Stimulated activated effector memory CD8-positive, alpha-beta T cell treated with anti-CD3 and anti-CD28 coated beads, Interleukin-12 subunit alpha, Interleukin-12 subunit beta, amount 100 ng/mL, for 72 hours (primary cell): Measurements from ENCODE around the gene STK17A.
A peak's percentile ranks its signal among the peaks of the same experiment; 100 is the strongest.
"Not testable (repeated sequence)": the region's sequence is repeated elsewhere in the genome, so short reads cannot be mapped to it uniquely, and the experiment has no call there.

Source experiments
- ATAC-seq: fragments of 150-1000 bp; cut with Tn5 transposase; 2 replicates; pipeline ENCODE4 v1.10.0; 2021
- DNase-seq, 2 donors: peaks; one replicate each; pipeline ENCODE4 v3.0.0; 2021 to 2022; ENCODE audit warnings: low spot score in 2 of 2
- H3K27ac Mint-ChIP-seq: one replicate; pipeline ENCODE4 v1.8.0; 2022; ENCODE audit warnings: mild to moderate bottlenecking, mixed read lengths
- H3K36me3 Mint-ChIP-seq: one replicate; pipeline ENCODE4 v1.8.0; 2022; ENCODE audit warnings: mild to moderate bottlenecking, mixed read lengths
- H3K4me1 Mint-ChIP-seq: one replicate; pipeline ENCODE4 v1.8.0; 2022; ENCODE audit warnings: mixed read lengths
- H3K4me3 Mint-ChIP-seq: one replicate; pipeline ENCODE4 v1.8.0; 2022; ENCODE audit warnings: mild to moderate bottlenecking, mixed read lengths
- H3K9me3 Mint-ChIP-seq: one replicate; pipeline ENCODE4 v1.8.0; 2022; ENCODE audit warnings: mixed read lengths

Gene STK17A

DNA sequence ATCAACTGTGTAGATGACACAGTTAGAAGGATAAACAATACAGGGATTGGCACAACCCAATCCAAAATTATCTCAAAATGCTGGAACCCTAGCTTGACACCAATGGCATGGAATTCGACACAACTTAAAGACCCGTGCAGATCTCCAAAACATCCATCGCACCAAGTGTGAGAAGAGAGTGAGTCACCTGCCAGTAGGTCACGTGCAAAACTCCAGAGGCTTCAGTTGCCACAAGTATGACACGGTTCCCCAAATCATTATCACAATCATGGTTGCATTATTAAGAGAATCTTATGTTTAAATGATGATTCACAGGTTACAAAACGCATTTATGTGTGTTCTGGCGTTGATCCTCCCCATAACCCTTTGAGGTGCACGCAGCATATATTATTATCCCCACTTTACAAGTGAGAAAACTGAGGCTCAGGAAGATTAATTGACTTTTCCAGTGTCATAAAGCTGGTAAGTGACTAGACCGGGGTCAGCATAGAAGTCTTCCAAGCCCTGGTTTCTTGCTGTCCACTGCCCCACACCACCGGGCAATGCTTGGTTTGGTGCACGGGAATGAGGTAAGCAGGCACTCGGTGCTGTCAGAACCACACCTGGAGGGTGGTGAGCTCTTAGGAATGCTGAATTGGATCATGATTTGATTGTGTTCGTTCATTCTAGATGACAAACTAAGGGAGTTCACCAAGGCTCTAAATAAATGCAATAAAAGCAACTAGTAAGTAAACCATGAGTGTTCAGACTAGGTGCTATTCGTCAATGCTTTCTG, 23.6 kb upstream of the STK17A start:
- Mint-ChIP-seq H3K9me3 (no peaks in the 10 kb centered on the region), H3K4me1 (peaks cover 4% of the 10 kb centered on the region), H3K27ac (no peak overlapping the region), H3K36me3 (no peaks in the 10 kb centered on the region), H3K4me3 (no peak overlapping the region)
- DNase-seq (no peak), ATAC-seq (no peak)

DNA sequence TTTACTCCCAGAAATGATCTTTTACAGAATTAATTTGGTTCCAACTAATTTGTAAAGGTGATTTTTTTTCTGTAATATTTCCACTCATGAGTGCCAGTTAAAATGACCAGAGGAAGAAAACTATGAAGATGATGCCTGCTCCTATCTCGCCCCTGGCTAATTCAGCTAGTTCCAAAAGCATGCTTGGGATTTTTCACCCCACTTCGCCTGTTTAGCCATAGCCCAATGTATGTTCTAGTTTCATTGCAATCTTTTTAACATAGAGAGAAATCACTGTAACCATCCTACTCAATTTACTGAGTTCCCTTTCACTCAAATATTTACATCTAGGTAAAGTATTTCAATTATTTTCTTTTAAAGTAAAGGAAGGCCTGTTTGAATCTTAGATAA, 23.0 kb upstream of the STK17A start:
- ATAC-seq, result no peak
- H3K27ac Mint-ChIP-seq, result no peak overlapping the region

DNA sequence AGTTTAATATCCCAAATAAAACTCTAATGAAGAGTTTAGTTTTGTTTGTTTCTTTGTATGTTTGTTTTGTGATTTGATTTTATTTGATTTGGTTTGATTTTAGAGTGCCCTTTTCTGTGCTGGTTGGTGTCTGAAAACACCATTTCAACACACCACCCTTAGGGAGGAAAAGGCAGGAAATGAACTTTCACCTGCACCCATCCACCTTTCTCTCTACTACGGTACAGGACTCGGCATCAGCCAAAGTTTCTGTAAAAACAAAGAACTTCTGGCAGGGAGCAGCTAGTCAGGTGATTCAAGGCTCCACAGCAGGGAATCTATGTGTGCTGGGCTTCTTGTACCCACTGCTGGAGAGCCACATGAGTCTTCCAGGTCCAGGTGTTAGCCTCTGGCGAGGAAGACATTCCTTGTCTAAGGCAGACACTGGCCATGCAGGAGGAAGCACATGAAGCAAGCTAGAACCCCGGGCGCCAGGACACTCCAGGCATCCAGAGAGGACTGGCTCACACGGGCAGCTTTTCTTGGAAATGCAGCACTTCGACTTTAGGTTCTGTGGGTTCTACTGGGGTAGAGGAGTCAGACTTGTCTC, 22.1 kb upstream of the STK17A start:
- no peak for DNase-seq
- Mint-ChIP-seq H3K27ac (no peak overlapping the region), H3K36me3 (no peaks in the 10 kb centered on the region), H3K9me3 (no peaks in the 10 kb centered on the region), H3K4me1 (no peaks in the 10 kb centered on the region), H3K4me3 (no peak overlapping the region)
- no peak for ATAC-seq

More for the DNA sequence above, 23.0 kb upstream of the STK17A start:
- no peaks in the 10 kb centered on the region for H3K36me3 Mint-ChIP-seq
- no peak for DNase-seq
- H3K9me3 Mint-ChIP-seq, result no peaks in the 10 kb centered on the region
- H3K4me1 Mint-ChIP-seq, result no peaks in the 10 kb centered on the region
- no peak overlapping the region for H3K4me3 Mint-ChIP-seq

DNA sequence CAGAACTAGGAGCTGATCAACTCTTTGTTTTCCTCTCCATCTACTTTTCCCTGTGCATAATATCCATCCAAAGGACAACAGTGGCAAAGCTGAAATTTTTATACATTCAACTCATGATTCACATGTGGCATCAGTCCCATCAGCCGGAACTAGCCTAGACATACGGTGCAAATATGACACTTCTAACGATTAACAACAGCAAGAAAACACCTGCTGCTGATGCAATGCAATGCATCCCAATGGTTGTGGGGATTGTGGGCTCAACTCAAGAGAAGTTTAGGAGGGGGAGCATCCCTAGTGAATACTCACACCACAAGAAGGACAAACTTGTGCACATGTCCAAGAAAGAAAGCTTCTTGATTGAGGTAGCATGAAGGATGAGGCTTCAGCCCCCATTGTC, 20.5 kb upstream of the STK17A start:
- DNase-seq (no peak), ATAC-seq (no peak)
- Mint-ChIP-seq H3K36me3 (no peaks in the 10 kb centered on the region), H3K4me1 (no peaks in the 10 kb centered on the region), H3K9me3 (no peaks in the 10 kb centered on the region), H3K27ac (no peak overlapping the region), H3K4me3 (no peak overlapping the region)

DNA sequence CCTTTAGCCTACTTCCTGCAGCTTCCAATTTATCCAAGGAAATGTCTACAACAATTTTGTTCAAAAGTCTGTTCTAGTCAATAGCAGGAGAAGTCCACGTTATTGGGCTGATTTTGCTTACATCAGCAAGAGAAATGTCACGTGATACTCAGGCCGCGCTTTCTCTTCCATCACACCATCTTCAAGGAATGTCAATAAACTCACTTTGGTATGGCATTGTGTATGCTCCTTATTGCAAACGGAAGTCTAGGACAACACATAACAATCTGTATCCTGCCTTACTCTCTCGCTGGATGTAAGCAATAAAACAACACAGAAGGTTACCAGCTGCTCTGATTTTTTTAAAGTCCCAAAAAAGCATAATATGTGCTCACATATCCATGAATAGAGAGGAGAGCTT, 17.1 kb upstream of the STK17A start:
- no peaks in the 10 kb centered on the region for H3K36me3 Mint-ChIP-seq
- DNase-seq, result no peak
- no peak overlapping the region for H3K4me3 Mint-ChIP-seq
- H3K9me3 Mint-ChIP-seq, result no peaks in the 10 kb centered on the region
- no peak overlapping the region for H3K27ac Mint-ChIP-seq
- ATAC-seq, result no peak
- peaks cover 11% of the 10 kb centered on the region for H3K4me1 Mint-ChIP-seq

DNA sequence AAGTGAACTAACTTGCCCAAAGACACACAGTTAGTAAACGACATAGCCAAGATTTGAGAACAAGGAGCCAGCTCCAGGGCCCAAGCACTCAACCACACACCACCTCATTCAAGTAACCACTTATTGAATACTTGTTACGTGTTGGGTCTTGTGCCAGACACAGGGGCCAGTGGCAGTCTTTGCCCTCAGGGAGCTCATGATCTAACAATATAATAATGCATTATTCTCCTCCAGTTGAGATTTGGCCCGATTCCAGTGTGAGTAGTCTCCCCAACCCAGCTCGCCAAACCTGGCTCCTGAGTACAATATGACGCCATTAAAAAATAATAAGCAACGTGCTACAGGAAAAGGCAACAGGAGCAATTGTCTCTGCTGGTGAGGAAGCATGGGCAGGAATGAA, 14.4 kb upstream of the STK17A start:
- DNase-seq, result no peak
- H3K36me3 Mint-ChIP-seq, result no peaks in the 10 kb centered on the region
- no peak overlapping the region for H3K27ac Mint-ChIP-seq

DNA sequence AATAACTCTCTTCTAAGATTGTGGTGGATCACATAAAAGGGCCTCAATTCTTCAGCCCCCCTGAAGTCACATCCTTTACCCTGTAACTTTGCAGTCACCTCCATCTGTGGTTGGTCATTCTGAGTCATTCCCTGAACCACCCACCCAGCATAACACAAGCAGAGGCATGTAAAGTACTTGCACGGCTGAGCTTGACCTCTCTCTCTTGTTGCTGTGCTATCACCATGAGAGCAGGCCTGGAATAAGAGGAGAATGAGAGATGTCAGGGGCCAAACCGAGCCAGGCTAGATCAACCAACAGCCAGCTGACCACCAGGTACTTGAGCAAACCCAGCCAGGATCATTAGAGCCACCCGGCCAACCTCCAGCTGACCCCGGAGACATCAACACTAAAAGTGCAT, 13.5 kb upstream of the STK17A start:
- H3K4me1 Mint-ChIP-seq, result peaks cover 17% of the 10 kb centered on the region
- H3K27ac Mint-ChIP-seq, result peak overlapping the region; percentile 29
- DNase-seq (no peak), ATAC-seq (peak; percentile 69)
- H3K36me3 Mint-ChIP-seq, result no peaks in the 10 kb centered on the region
- H3K4me3 Mint-ChIP-seq, result no peak overlapping the region
- no peaks in the 10 kb centered on the region for H3K9me3 Mint-ChIP-seq

More for the DNA sequence above, 14.4 kb upstream of the STK17A start:
- Mint-ChIP-seq H3K4me1 (peaks cover 17% of the 10 kb centered on the region), H3K4me3 (no peak overlapping the region), H3K9me3 (no peaks in the 10 kb centered on the region)
- ATAC-seq, result no peak

DNA sequence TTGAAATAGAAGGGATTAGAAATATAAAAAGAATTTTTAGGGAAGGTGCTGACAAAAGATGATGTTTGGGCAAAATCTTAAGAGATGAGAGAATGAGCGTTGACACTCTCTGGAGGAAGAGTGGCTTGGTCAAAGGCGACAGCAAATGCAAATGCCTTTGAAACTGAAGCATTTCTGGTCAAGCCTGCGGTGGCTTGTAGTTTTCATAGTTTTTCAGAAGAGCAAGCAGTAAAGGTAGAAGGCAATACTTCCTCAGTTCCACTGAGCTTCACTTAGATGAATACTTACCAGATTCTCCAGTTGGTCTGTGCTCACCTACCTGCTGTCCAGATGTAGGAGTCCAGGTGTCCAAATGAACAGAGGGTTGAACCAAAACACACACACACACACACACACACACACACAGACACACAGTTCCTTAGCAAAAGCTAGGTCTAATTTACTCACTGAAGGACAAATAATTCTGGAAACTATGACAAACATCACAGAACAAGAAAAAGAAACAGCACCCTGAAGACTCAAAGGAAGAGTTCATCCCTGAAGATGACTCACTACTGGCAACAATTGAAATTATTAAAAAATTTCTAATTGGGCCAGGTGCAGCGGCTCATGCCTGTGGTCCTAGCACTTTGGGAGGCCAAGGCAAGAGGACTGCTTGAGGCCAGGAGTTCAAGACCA, 12.1 kb upstream of the STK17A start:
- ATAC-seq (peak; percentile 36), DNase-seq (no peak)
- Mint-ChIP-seq H3K36me3 (no peaks in the 10 kb centered on the region), H3K4me3 (no peak overlapping the region), H3K9me3 (no peaks in the 10 kb centered on the region), H3K27ac (peak overlapping the region; percentile 15), H3K4me1 (peaks cover 17% of the 10 kb centered on the region)

DNA sequence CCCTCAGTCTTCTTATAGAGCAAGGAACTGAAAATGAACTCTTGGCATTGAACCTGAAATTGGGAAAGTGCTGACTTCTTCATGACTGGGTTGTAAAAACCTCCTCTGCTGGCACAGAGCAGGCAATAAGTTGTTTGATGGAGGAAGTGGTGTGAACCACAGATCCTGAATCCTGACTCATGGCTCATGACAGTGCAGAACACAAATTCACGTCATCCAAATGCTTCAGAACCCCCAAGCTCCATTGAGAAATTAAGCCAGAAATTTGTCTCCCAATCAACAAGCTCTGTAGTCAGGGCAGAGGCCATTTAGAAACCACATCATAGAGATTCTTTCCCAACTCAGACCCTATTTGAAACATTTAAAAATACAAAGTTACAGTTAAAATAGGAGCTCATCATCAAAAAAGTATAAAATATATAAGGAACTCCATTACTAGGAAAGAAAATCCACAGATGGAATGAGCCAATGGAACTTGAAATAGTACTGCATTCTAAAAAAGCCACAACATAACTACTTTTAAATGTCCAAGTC, 10.3 kb upstream of the STK17A start:
- Mint-ChIP-seq H3K4me3 (no peak overlapping the region), H3K27ac (peak overlapping the region; percentile 44), H3K4me1 (peaks cover 20% of the 10 kb centered on the region), H3K9me3 (no peaks in the 10 kb centered on the region), H3K36me3 (no peaks in the 10 kb centered on the region)
- DNase-seq, result peak in 1 of 2 donors; percentile 63
- peak; percentile 98 for ATAC-seq

DNA sequence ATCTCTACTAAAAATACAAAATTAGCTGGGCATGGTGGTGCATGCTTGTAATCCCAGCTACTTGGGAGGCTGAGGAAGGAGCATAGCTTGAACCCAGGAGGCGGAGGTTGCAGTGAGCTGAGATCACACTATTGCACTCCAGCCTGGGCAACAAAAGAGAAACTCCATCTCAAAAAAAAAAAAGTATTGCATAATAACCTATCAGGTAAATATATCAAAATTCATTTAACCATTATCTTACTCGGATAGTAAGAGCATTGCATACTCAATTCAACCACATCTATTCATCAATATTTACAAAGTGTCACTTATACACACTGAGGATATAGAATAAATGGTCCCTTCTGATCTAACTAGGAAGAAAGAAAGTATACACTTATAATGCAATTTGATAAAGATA, 9.1 kb upstream of the STK17A start:
- H3K27ac Mint-ChIP-seq, ATAC-seq, H3K4me3 Mint-ChIP-seq, H3K9me3 Mint-ChIP-seq, DNase-seq, H3K36me3 Mint-ChIP-seq: not testable (repeated sequence)
- H3K4me1 Mint-ChIP-seq, result peaks cover 16% of the 10 kb centered on the region

DNA sequence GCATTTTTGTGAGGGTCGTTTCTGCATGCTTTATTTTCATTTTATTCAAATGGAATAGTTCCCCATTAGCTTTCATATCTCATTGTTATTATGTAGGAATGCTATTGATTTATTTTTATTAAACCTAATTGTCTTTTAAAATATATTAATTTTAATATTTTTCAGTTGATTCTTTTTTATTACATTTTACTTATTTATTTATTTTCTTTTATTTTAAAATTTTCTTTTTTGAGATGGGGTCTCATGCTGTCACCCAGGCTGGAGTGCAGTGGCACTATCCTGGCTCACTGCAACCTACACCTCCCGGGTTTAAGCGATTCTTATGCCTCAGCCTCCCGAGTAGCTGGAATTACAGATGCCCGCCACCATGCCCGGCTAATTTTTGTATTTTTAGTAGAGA, 7.4 kb upstream of the STK17A start:
- H3K4me3 Mint-ChIP-seq, result no peak overlapping the region
- H3K36me3 Mint-ChIP-seq, result no peaks in the 10 kb centered on the region
- peaks cover 11% of the 10 kb centered on the region for H3K4me1 Mint-ChIP-seq
- H3K9me3 Mint-ChIP-seq, result no peaks in the 10 kb centered on the region
- DNase-seq (no peak), ATAC-seq (no peak)
- no peak overlapping the region for H3K27ac Mint-ChIP-seq

DNA sequence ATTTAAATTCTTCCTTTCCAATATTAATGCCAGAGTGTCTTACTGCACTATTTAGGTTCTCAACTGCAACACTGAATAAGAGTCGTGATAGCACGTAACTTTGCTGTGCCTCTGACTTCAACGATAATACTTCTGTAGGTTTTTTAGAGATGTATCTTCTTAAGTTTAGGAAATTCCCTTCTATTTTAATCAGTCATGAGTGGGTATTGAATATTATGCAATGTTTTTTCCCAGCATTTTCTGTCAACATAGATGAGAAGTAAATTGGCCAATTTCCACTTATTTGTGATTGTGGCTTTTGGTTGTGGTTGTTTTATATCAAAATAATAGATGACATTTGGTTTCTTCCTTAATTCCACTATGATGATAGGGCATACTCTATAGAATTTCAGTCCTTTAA, 6.7 kb upstream of the STK17A start:
- no peaks in the 10 kb centered on the region for H3K9me3 Mint-ChIP-seq
- no peak overlapping the region for H3K4me3 Mint-ChIP-seq
- no peaks in the 10 kb centered on the region for H3K36me3 Mint-ChIP-seq
- no peak for ATAC-seq
- peaks cover 11% of the 10 kb centered on the region for H3K4me1 Mint-ChIP-seq
- DNase-seq, result no peak
- H3K27ac Mint-ChIP-seq, result no peak overlapping the region

DNA sequence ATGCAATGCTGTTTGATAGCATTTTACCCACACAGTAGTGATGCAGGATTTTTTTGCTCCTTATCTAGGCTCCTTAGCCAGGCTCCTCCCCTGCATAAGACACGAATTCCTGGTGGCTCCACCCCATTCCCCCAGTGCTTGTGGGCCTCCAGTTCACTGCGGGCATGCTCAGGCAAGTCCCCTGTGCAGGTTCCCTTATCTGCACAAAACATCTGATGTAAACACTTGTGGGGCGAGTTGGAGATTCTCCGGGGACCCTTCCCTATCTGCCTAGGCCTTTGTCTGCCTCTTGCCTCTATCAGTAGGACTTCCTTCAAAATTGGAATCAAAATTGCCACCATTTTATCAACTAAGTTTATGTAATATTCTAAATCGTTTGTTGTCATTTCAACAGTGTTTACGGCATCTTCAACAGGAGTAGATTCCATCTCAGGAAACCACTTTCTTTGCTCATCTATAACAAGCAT, 5.4 kb upstream of the STK17A start:
- Mint-ChIP-seq H3K27ac (no peak overlapping the region), H3K4me3 (no peak overlapping the region), H3K9me3 (no peaks in the 10 kb centered on the region), H3K4me1 (peaks cover 18% of the 10 kb centered on the region), H3K36me3 (peaks cover 2% of the 10 kb centered on the region)
- ATAC-seq (no peak), DNase-seq (no peak)

DNA sequence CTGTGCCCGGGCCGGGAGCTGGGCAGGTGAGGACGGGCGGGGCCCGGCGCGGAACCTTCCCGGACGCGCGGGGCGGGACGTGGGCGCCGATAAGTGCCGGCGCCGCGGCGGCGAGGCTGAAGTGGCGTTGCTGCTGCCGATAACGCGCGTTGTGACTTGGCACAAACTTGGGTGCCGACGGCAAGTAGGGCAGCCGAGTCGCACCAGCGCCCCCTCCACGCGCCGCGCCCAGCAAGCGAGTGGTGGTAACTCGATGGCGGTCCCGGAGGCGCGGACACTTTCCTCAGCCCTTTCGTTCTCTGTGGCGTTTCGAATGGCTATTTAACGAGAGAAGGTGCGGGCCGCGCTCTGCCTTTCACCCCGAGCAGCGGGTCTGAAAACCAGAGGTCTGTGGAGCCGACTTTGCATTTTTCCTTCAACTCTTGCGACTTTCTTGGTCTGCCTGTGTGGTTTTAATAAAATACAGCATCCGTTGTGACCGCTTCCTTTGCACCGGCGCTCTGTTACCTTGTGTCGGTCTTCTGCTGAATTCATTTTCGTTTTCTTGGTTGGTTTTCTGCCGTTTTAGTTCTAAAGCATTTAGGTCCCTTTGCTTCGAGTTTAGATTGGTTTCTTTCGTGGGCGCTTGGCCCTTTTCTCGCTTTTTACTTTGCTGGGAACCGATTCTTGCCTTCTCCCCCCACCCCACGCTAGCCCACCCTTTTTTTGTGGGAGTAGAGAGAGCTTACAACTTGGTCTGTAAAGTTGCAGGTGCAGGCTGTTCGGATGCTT, 701 bp downstream of the STK17A start:
- ATAC-seq, result peak; percentile 42
- H3K27ac Mint-ChIP-seq, result peak overlapping the region; percentile 94

DNA sequence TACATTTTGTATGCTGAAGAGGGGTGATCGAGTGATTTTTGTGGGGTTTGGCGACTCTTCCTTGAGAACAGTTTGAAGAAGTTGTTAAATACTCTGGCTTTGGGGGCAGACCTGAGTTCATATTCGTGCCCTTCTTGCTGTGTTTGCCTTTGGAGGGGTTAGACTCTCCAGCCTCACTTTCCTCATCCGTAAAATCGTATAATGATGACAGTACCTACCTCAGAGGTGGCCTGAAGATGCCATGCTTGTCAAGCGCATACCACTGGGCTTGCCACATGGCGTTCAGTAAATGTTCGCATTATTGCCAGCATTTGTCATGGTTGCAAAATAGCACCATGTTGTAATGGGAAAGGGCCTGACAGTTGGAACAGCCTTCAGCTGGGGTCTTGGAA, 1.3 kb downstream of the STK17A start:
- peak in 1 of 2 donors; percentile 69 for DNase-seq
- ATAC-seq, result no peak
- H3K9me3 Mint-ChIP-seq, result no peaks in the 10 kb centered on the region
- peaks cover 42% of the 10 kb centered on the region for H3K4me1 Mint-ChIP-seq
- peaks cover 37% of the 10 kb centered on the region for H3K36me3 Mint-ChIP-seq
- H3K4me3 Mint-ChIP-seq, result peak overlapping the region; percentile 91
- H3K27ac Mint-ChIP-seq, result peak overlapping the region; percentile 94

More for the DNA sequence above, 701 bp downstream of the STK17A start:
- peak overlapping the region; percentile 91 for H3K4me3 Mint-ChIP-seq
- peaks cover 37% of the 10 kb centered on the region for H3K36me3 Mint-ChIP-seq
- peak in 1 of 2 donors; percentile 87 for DNase-seq
- peaks cover 36% of the 10 kb centered on the region for H3K4me1 Mint-ChIP-seq
- no peaks in the 10 kb centered on the region for H3K9me3 Mint-ChIP-seq
